ENCODE measurements around the gene FANCC. TPM values are rescaled to one million over a fixed set of nuclear protein-coding genes. Genes with fewer than 3 reads are reported as not detected.

FANCC gene
- total RNA-seq, 1 donor from 2014 or later = 8.8 TPM

DNA sequence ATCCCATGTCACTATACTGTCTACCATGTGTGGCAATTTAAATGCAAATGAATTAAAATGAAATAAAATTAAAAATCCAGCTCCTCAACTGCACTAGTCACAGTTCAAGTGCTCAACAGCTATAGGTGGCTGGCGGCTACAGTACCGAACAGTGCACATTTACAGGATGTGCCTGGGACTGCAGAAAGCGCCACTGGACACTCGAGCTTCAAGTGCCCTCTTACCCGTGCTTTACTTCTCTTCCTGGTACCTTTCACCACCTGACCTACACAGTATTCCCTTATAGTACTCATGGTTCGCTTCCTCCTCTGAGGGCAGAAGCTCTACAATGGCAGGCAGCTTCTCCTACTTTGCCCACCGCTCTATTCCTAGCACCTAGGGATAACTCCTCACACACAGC is 166.6 kb downstream of the FANCC start:
- no peak for DNase-seq (ENCODE audit: low spot score)

- no peak for DNase-seq (ENCODE audit: low spot score)
Observed at GRCh38 chr9:95148208-95148520, 169.3 kb downstream of the FANCC start.

- DNase-seq (ENCODE audit: low spot score) = no peak
Observed at GRCh38 chr9:95147452-95148207, 169.9 kb downstream of the FANCC start.

DNA sequence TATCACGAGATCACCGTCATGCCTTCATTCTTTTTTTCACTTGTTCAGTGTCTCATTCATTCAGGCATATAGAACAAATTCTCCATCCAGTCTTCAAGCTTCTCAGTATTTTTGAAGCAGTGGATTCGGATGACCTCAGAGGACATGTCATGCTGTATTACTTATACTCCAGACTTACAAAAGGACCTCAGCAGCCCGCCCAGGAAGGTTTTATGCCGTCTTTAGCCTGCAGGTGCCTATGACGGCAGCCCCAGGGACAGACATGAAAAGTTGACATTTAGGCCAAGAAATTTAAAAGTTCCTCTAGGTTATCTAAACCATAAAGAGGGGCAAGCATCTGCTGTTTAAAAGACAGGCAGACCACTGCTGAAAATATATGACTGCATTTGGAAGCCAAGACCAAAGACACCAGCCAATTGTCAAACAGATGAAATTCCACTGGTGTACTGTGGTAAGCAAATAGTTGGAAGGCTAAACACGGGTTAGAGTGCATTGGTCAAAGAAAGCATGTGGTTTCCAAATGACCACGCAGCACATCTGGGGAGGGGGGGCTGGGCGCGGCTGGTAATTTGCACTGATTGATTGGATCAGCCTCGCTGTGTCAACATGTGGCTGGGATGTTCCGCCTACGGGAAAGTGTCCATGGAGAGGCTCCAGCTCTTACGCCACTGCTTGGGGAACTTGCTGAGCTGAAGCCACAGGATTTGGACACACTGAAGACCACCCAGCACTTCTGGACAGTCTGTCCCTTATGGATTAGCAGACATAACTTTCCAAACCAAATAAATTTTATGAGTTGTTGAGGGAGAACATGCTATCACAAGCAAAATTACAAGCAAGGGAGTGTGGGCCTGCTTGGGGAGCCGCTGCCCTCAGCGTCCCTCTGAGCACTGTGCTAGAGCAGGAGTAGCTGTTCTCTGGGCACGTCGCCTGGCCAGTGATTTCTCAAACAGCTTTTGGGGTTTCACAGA is 173.6 kb downstream of the FANCC start:
- no peak for DNase-seq (ENCODE audit: low spot score)

- no peak for DNase-seq (ENCODE audit: low spot score)
Observed at GRCh38 chr9:95142728-95143127, 174.8 kb downstream of the FANCC start.

- no peak for DNase-seq (ENCODE audit: low spot score)
Observed at GRCh38 chr9:95142315-95142714, 175.2 kb downstream of the FANCC start.

- no peak for DNase-seq (ENCODE audit: low spot score)
Observed at GRCh38 chr9:95140821-95141220, 176.7 kb downstream of the FANCC start.

DNA sequence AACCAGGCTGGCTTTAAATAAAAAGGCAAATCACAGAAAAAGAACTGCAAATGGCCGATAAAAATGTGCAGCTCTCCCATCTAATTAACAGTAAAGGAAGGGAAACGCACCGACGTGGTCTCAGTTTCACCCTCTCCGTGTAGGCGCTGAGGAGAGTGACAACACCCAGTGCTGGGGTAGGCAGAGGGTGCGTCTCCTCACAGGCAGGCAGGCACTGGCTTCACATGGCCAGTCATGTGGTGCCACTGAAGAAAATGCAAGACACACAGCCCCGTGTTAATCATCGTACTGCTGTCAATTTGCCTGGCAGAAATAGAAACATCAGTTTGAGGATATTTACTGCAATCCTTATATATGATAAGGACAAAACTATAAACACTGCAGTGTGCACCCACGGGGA is 178.4 kb downstream of the FANCC start:
- DNase-seq (ENCODE audit: low spot score) = no peak

DNA sequence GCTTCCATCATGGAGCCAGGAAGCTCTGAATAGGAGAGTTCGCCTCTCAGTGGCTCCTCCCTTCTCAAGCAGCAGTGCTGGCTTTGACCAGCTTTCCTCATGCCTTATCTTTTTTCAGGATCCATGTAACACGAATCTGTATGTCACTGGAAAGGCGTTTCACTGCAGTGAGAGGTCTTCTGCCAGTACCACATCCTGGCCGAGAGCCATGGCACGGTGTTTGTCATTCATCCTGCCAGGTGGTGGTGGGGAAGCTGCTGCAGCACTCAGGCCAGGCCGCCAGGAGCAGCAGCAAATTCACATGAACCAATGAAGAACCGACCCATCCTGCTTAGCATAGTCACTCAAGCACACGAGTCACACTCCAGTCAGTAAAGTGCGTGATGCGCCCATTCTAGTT is 179.0 kb downstream of the FANCC start:
- DNase-seq (ENCODE audit: low spot score) = no peak

- no peak for DNase-seq (ENCODE audit: low spot score)
Observed at GRCh38 chr9:95137587-95138145, 179.8 kb downstream of the FANCC start.

DNA sequence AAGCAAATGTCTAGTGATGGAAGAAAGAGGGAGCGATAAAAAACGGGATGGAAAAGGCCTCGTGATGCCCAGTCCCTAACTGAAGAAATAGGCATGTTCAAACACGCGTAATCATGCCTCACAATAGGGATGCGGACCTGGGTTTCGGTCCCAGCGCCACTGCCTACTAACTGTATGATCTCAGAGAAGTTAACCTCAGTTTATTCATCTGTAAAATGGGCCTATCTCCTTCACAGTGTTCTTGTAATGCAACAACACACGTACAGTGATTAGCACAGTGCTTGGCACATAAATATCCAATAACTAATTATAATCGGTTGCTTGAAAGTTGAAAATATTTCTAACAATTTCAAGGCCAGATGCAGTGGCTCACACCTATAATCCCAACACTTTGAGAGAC is 181.8 kb downstream of the FANCC start:
- no peak for DNase-seq (ENCODE audit: low spot score)

DNA sequence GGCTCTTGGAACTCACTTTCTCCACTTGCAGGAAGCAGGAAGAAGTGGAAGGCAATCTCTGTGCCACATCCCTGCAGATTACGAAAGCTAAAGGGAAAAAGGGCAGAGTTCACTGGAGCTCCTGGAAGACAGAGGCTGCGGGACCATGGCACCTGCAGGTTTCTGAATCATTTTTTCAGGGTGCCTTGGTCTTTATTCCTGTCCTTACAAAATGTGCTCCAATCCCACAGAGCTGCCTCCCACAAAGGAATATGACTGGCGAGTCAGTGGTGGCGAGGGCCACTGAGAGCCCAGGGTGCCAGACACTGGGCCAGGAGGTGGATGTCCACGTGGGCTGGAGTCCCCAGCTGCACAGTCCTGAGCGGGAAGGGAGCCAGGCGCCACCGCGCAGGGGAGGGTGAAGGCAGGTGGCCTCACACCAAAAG is 183.0 kb downstream of the FANCC start:
- DNase-seq (ENCODE audit: low spot score) = no peak

DNA sequence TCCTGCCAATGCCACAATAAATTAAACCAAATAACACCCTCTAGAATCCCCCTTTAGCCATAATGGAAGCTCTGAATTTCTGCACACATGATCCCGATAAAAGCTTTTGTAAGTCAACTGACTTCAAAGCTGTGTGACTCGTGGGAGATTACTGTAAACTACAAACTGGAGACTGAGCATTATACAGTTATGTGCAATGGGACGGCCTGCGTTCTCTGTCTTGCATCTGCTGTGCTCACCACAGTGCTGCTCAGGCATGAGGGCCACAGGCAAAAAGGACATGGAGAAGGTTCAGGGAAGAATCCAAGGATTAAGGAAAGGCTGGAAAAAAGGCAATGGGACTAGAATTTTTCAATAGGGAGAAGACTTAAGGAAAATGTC is 184.2 kb downstream of the FANCC start:
- no peak for DNase-seq (ENCODE audit: low spot score)

DNA sequence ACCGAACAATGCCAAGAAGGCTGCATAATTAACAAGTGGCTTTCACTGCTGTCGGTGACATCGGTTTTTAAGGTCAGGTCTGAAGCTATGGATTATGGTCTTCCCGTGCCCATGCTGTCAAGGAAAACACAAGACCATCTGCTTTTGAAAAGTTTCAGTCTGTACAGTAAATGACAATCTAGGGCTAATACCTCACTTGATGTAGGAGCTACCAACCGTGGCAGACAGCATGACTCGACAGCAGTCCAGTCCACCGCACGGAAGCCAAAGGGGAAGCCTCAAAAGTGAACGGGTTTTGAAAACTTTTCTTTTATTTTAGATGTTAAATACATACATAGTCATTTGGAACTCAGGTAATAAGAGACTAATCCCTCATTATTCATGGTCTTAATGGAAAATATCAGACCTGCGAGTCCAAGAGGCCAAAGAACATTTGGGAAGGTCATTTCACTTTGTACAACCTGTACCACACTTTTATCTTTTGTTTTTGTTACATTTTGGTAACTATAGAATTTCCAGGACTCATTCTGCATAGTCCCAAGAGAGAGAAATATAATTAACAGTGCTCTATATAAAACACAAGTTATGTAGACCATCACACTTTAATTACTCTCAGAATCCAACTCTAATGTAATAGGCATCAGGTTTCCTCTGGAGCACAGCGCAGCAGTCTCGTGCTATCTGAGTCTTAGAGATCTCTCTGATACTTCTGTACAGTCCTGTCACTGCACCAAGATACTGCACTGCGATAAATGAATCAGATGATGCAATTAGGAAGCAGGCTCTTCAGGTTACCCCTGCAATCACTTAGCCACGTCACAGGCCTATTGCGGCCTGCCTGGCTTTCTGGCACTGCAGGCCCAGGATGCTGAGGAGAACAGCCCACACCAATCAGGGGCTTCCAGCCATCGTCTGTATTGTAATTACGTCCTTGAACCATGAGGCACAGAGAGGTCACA is 184.9 kb downstream of the FANCC start:
- no peak for DNase-seq (ENCODE audit: low spot score)

- no peak for DNase-seq (ENCODE audit: low spot score)
Observed at GRCh38 chr9:95131023-95131943, 186.2 kb downstream of the FANCC start.

DNA sequence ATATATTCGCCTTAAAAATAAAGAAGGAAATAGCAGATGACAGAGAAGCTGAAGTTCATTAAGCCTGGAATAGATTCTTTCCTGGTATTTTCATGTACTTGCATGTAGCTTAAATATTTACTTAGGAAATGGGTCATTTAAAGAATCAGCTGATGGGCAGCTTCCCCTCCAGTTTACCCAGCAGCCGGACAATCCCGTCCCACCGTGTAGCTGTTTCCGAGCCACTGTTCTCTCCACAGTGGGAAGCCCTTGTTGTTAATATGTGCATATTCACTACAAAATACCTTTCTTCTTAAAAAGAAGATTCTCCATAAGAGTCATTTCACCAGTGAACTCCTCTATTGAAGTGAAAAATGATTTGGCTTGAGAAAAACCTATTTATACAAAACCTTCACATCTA is 187.0 kb downstream of the FANCC start:
- no peak for DNase-seq (ENCODE audit: low spot score)

GRCh38 chr9:95129476-95130291 is 187.8 kb downstream of the FANCC start:
- DNase-seq (ENCODE audit: low spot score) = no peak

DNA sequence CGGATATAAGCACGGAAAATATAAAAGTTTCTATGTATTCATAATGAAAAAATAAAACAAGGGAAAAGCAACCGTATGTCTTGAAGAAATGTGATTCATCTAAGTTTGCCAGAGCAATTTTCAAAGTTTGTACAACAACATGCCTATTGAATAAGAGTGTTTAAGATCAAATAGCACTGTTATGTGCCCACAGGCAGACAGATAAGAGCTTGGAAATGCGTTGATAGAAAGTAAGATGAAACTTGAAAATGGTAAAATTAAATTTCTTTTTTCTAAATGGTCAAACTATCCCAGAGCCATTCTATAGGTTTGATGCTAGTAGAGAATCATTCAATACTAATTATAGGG is 189.4 kb downstream of the FANCC start:
- no peak for DNase-seq (ENCODE audit: low spot score)

Measured in mesenteric fat pad (tissue), 1 donor.